Epidermal melanocyte (primary cell): Measurements from ENCODE around the gene IDS.
"Not testable (repeated sequence)": the region's sequence is repeated elsewhere in the genome, so short reads cannot be mapped to it uniquely, and the experiment has no call there.

Experiments
- DNase-seq: peaks from one replicate; pipeline ENCODE4 v3.0.0; 2011; ENCODE audit warnings: low spot score; ENCODE audit not compliant: insufficient read length

Gene IDS

DNA sequence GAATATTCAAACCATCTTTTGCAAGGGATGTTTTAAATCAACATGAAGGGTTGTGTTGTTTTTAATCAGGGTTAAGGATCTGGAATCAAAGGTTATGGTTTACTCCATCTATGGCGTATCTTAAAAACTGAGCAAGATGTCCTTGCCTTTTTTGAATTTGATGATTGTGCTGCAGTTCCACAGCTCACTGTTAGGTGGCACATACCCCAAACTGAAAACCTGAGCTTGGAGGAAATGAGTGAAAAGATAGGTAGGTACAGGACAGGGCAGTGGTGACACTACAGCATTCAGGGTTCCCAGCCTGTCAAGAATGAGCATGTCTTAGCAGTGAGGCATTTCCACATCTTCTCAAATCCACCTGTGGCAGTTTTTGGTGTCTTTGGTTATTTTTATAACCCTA, 22.6 kb upstream of the IDS start:
- no peak for DNase-seq

DNA sequence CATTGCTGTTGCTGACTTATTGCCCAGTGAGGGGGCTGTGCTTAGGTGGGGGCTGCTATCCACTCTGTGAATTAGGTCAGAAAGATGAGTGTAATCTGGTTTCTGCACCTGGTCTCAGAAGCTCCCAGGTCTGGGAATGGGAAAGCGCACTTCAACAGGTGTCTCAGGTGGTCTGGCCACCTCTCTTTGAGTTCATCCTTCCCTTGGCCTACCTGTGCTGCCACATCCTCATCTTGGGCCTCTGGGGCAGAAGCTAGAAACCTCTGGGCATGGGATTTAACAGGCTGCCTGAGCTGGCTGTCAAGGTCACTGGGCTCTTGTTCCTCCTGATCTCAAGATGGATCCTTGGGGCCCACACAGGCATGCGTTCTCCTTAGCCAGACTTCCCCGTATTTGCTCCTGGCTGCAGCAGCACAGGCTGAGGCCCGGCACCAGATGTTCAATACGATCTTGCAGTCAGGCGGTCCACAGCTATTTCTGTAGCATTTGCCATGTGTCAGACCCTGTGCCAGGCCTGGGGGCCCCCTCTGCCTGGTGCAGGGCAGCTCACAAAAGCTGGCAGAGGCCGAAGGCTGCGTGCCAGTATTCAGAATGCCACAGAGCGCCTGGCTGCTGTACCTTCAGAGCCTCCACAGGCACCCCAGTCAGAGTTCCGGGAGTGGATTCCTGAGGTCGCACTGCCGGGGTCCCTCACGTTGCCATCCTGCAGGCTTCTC, 21.4 kb upstream of the IDS start:
- not testable (repeated sequence) for DNase-seq

DNA sequence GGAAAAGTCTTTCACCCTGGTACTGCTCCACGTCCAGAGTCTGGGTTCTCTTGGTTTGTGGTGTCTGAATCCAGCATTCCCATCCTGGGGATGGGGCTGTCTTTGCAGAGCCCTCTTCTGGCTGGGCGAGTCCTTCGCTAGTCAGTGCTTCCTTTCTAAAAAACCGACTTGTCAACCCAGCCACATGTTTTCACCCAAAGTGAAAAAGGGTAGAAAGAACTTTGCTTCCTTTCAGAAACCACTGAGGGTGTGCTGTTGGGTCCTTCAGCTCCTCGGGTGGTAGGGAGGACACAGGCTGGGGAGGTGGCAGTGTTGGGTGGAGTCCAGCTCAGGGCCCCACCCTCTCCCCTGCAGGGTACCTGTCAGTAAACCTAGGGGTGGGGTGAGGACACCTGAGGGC, 20.8 kb upstream of the IDS start:
- not testable (repeated sequence) for DNase-seq

DNA sequence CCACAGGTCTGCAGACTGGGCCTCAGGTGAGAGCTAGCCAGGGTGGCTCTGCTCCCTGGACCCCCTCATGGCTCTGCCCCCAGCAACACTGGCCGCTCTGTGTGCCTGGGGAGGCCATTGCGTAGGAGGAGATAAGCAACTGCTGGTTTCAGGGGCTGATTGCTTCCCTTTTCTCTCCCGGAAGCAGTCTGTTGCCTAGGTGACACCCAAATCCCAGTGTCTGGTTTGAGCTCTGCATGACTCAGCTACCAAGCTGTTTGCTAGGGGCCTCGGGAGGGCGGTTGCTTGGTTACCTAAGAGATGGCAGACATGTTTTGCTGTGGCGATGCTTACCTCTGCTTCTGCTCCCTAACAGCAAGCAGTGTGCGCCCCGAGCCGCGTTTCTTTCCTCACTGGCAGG, 20.3 kb upstream of the IDS start:
- not testable (repeated sequence) for DNase-seq

DNA sequence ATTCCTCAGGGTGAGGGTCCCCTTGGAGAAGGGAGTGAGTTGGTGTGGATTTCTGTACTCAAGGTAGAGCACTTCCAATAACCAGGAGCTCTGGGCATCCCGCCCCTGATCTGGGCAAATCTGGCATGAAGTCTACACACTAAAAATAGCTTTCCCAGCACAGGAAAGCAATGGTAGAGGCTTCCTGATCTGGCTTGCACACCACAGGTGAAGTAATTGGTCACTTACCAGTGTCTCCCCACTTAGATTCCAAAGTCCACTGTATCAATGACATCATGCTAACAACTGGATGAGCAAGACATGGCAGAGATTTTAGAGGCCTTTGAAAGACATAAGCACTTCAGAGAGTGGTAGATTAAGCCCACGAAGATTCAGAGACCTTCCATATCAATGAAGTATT, 17.8 kb upstream of the IDS start:
- DNase-seq, result no peak

DNA sequence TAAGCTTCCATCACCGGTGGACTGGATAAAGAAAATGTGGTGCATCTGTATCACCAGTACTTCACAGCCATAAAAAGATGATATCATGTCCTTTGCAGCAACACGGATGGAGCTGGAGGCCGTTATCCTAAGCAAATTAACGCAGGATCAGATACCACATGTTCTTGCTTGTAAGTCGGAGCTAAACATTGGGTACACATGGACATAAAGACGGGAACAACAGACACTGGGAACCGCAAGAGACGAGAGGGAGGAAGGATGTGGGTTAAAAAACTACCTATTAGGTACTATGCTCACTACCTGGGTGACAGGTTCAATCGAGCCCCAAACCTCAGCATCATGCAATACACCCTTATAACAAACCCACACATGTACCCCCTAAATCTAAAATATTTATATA, 16.3 kb upstream of the IDS start:
- no peak for DNase-seq

DNA sequence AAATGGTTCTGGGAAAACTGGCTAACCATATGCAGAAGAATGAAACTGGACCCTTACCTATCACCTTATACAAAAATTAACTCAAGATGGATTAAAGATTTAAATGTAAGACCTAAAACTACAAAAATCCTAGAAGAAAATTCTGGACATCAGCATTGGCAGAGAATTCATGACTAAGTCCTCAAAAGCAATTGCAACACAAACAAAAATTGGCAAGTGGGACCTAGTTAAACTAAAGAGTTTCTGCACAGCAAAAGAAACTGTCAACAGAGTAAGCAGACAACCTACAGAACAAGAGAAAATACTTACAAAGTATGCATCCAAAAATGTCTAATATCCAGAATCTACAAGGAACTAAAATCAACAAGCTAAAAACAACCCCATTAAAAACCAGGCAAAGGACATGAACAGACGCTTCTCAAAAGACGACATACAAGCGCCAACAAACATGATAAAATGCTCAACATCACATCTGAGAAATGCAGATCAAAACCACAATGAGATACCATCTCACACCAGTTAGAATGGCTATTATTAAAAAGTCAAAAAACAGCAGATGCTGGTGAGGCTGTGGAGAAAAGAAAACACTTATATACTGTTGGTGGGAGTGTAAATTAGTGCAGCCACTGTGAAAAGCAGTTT, 15.7 kb upstream of the IDS start:
- not testable (repeated sequence) for DNase-seq

DNA sequence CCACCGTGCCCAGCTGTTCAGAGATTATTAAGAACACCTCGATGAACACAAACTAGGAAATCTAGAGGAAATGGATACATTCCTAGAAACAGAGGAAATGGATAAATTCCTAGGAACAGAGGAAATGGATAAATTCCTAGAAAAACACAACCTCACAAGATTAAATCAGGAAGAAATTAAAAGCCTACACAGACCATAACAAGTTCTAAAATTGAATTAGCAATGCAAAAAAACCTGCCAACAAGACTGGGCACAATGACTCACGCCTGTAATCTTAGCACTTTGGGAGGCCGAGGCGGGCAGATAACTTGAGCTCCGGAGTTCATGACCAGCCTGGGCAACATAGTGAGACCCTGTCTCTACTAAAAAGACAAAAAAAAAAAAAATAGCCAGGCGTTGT, 13.1 kb upstream of the IDS start:
- DNase-seq, result no peak

DNA sequence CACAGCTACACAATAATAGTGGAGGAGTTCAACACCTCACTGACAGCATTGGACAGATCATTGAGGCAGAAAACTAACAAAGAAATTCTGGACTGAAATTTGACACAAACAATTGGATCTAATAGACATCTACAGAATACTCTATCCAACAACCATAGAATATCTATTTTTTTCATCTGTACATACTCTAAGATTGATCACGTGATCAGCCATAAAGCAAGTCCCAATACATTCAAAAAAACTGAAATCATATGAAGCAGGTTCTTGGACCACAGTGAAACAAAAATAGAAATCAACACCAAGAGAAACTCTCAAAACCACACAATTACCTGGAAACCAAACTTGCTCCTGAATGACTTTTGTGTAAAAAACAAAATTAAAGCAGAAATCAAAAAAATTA, 12.2 kb upstream of the IDS start:
- no peak for DNase-seq

DNA sequence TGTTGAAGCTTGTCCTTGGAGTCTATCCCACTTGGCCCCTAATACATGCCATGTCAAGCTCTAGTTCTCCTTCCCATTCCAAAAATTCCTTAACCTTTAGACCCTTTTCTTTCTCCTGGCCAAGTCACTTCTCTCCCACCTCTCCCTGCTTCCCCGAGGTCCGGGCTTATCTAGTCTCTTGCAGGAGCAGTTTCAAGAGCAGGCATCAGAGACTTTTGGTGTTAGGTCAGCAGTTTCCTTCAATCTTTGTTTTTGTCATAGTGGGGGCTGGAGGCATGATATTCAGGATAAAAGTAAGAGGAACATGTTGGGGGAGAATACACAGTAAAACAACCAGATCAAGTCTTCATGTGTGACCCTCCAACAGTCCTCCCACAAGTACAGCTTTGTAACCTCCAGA, 11.5 kb upstream of the IDS start:
- DNase-seq, result no peak

DNA sequence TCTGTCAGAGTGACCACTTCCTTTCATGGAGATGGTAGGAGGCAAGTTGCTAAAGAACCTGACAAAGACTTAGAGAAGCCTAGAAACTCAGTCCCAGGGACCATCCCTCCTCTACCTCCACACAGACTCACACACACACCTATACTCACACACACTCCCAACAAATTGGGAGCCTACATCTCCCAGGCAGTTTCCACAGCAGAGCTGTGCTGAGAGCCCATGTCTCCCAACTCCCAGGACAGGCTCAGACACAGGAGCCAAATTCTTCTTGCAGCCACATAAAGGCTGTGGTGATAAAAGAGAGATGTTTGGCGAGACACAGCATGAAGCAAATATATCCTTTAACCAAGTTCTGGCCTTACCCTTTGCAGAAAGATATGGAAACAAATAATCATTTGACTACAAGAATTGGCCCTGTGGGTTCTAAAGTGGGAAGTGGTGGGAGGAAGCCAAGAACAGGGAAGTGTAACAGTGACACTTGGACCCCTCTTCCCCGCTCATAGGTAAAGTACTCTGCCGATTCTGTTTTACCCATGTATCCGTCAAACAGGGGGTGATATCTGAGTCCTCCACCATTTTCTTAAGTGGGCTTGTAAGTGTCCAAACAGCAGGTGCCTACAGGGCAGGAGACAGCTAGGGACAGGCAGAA, 11.0 kb upstream of the IDS start:
- DNase-seq, result no peak

DNA sequence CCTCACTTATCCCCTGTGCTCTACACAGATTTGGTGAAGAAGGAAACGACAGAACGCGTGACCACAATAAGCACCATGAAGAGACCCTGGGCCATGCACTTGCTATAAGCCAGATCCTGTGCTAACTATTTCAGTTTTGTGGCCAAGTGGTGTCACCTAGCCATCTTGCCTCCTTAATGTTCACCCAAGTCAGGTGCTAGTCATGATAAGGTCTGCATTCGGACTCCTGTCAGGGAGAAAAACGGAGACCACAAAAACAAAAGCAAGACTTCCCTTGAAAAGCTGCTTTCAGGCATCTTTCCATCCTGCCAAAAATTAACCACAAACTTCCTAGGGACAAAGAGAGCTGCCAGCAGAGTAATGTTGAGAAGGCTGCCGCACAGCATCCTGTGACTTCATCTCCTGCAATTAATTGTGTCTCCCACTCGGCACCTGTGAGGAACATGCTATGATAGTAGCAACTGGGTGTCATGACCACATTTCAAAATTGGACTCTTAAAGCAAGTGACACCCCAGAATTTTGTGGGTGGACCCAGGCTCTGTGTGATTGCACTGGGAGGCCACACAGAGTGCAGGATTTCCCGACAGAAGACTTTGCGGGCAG, 8.8 kb upstream of the IDS start:
- DNase-seq, result no peak

DNA sequence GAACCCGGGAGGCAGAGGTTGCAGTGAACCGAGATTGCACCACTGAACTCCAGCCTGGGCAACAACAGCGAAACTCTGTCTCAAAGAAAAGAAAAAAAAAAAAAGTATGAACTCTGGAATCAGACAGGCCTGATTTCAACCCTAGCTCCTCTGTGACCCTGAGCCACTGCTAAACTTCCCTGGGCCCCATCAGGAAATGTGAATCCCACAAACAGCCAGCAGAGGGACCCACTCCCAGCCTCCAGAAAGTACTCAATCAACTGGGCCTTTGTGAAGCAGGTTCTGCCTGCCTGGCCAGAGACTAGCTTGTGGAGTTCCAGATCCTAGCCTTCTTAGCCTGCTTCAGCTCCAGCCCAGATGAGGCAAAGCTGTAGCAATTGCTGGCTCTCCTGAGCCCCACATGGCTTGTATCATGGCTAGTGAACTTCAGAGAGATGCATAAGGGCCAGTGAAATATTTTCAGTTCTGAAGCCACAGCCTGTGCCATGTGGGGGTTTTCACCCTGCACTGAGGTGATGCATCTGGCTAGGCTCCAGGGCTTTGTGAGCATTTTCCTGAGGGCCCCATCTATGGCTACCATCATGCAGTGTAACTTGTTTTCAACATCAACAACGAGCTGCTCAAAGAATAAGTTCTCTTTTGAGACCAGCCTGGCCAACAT, 7.2 kb upstream of the IDS start:
- DNase-seq, result peak; percentile 38

DNA sequence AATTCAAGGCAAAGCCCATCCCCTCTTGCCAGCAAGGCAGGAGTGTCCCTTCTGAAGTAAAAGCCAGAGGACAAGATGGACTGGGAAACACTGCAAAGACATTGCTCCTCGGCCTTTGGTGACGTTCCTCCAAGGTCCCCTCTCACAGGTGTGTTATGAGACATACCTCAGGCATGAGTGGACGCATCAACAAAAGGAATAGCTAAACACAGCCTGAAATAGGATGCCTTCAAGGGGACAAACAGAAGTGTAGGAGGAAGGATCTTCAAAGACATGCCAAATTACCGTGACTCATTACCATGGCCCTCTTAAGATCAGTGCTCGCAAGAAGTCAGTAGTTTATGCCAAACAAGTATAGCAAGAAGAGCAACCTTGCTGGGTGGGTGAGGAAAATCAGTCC, 6.0 kb upstream of the IDS start:
- DNase-seq, result no peak

DNA sequence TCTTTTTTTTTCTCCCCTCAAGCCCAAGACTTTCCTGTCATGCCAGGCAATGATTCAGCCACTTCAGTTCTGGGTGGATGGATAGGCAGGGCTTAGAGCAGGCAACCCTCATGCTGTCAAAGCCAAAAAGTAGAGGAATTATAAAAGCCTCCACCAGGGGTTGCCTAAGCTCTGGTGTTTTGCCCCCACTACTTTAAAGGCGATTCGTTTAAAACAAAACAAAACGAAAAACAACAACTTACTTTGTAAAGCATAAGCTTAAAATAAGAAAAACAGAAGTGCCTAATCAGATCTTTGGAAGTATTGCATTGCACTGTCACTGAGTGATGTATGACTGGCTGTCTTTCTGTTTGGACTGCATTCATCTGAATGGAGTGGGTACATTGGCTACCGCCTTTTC, 5.3 kb upstream of the IDS start:
- DNase-seq, result no peak

DNA sequence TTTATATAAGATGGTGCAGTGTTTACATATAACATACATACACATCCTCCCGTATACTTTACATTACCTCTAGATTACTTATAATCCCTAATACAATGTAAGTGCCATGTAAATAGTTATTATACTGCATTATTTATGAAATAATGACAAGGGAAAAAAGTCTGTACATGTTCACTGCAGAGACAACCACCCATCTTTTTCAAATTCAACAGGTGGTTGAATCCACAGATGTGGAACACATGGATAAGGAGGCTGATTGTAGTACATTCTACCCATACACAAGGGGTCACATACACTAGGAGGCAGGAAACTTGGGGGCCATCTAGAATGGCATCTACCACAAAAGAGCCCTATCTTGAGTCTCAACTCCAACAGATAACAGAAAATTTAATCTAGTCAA, 3.4 kb upstream of the IDS start:
- DNase-seq, result no peak

DNA sequence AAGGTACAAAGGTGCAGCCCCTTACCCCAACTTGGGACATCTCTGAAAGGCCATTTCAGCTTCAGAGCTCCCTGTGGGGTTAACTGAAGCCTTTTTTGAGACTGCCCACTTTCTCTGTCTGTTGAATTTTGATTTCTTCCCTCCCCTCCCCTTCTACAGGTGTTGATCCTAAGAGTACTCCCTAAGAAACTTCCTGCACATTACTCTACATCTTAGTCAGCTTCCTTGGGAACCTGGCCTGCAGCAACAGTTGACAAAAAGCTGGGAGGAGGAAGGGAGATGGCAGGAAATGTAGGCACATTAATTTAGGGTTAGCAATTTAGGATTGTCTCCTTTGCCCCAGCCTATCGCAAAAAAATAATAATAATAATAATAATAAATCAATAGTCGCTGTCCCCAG, 1.2 kb upstream of the IDS start:
- no peak for DNase-seq

DNA sequence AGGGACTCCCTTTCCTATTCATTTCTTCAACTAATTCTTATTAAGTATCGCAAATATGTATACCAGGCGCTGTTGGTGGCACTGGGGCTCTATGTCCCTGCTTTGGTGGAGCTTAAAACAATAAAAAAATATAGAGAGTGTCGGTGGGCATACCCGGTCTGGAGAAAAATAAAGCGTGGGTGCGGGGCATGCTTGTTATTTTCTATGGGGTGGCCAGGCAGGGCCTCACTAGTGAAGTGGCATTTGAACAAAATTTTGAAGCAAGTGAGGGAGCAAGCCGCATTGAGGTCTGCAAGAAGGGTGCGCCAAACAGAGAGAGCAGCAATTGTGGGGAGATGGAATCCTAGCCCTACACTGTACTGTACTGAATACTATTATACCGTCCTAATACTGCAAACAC, 565 bp upstream of the IDS start:
- no peak for DNase-seq

DNA sequence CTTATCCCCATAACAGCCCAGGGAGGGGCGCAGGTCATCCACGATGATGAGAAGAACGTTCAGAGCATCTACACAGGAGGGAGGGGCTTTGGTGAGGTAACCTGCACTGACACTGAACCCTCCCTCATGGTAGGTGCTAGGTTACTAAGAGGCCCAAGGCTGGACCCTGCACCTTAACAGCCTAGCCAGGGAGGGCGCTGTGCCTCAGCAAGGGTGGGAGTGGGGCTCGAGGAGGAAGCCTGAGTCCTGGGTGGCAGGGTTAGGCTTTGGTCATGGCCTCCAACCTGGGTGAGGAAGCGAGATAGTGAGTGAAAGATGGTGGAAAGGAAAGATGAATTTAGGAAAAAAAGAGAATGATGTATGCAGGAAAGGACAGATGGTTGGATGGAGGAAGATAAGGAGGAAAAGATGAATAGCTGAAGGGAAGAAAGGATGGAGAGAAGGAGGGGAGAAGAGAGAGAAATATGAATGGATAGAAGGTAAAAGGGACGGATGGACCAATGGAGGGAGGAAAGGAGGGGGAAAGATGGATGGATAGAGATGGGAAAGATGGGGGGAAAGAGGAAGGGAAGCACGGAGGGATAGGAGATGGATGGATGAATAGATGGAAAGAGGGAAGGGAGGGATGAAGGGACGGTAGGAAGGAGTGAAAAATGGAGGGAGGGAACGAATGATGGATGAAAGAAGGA, 736 bp downstream of the IDS start:
- no peak for DNase-seq

DNA sequence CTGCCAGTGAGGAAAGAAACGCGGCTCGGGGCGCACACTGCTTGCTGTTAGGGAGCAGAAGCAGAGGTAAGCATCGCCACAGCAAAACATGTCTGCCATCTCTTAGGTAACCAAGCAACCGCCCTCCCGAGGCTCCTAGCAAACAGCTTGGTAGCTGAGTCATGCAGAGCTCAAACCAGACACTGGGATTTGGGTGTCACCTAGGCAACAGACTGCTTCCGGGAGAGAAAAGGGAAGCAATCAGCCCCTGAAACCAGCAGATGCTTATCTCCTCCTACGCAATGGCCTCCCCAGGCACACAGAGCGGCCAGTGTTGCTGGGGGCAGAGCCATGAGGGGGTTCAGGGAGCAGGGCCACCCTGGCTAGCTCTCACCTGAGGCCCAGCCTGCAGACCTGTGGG, 1.7 kb downstream of the IDS start:
- not testable (repeated sequence) for DNase-seq

DNA sequence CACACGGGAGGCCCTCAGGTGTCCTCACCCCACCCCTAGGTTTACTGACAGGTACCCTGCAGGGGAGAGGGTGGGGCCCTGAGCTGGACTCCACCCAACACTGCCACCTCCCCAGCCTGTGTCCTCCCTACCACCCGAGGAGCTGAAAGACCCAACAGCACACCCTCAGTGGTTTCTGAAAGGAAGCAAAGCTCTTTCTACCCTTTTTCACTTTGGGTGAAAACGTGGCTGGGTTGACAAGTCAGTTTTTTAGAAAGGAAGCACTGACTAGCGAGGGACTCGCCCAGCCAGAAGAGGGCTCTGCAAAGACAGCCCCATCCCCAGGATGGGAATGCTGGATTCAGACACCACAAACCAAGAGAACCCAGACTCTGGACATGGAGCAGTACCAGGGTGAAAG, 2.2 kb downstream of the IDS start:
- DNase-seq, result not testable (repeated sequence)
